GM12865 (cell line): Measurements from ENCODE around the gene SLC22A23.

Experiments
- DNase-seq: peaks from one replicate; pipeline ENCODE4 v3.0.0; 2010; ENCODE audit warnings: low read depth
- H3K4me3 ChIP-seq: 2 replicates; pipeline ENCODE4 v1.5.1; 2011; ENCODE audit warnings: mild to moderate bottlenecking, low read depth, low read length, control low read depth
- TF ChIP-seq, protein P1 (sequence below): IDR thresholded peaks from 2 replicates; pipeline ENCODE4 v1.5.1; 2011; ENCODE audit warnings: low read length, control low read depth, low read depth, inconsistent platforms; ENCODE audit not compliant: insufficient read depth; ENCODE audit errors: missing control alignments

SLC22A23 gene

DNA sequence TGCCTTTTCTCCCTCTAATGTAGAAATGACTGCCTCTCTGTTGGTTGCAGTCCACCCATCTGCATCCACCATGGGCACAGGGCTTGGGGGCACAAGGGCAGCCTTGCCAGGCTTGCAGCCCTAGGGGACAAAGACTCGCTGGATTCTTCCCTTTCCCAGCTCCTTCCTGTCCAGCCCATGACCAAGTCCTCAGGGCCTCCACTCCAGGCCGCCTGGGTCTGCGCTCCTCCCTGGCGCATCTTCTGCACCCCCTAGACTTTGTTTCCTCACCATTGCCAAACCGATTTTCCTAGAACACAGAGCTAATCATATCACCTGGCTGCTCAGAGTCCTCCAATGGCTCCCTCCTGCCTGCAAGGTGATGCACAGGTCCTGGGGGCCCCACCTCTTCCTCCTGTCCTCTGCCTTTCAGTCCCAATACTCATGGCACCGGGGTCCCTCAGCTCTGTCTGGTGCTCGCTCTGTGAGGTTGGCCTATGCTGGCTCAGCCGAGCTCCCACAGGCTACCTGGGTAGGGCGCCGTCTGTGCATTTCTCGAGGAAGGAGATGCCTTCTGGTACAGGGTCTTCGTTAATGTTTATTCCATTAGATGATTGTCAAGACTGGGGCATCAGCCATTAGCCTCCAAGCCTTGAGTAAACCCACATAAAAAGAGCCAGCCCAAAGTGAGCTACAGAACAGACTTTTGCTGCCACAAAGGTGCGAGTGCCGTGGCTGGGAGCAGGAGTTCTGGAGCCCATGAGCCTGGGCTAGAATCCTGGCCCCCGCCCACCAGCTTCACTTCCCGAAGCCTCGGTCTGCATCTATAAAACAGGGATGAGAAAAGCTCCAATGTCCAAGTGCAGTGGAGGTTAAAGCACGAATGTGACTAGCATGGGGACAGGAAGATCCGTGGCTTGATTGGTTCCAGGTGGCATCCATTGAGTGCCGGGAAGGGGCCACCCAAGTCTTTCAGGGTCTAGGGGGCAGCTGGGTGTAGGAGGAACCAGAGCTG is 180.4 kb downstream of the SLC22A23 start:
- H3K4me3 ChIP-seq = no peak overlapping the region
- DNase-seq = no peak
- TF ChIP-seq, protein P1, sequence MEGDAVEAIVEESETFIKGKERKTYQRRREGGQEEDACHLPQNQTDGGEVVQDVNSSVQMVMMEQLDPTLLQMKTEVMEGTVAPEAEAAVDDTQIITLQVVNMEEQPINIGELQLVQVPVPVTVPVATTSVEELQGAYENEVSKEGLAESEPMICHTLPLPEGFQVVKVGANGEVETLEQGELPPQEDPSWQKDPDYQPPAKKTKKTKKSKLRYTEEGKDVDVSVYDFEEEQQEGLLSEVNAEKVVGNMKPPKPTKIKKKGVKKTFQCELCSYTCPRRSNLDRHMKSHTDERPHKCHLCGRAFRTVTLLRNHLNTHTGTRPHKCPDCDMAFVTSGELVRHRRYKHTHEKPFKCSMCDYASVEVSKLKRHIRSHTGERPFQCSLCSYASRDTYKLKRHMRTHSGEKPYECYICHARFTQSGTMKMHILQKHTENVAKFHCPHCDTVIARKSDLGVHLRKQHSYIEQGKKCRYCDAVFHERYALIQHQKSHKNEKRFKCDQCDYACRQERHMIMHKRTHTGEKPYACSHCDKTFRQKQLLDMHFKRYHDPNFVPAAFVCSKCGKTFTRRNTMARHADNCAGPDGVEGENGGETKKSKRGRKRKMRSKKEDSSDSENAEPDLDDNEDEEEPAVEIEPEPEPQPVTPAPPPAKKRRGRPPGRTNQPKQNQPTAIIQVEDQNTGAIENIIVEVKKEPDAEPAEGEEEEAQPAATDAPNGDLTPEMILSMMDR = no peak

GRCh38 chr6:3273707-3274521 is 182.9 kb downstream of the SLC22A23 start:
- TF ChIP-seq, protein P1 = no peak
- H3K4me3 ChIP-seq = no peak overlapping the region
- peak; percentile 24 for DNase-seq

DNA sequence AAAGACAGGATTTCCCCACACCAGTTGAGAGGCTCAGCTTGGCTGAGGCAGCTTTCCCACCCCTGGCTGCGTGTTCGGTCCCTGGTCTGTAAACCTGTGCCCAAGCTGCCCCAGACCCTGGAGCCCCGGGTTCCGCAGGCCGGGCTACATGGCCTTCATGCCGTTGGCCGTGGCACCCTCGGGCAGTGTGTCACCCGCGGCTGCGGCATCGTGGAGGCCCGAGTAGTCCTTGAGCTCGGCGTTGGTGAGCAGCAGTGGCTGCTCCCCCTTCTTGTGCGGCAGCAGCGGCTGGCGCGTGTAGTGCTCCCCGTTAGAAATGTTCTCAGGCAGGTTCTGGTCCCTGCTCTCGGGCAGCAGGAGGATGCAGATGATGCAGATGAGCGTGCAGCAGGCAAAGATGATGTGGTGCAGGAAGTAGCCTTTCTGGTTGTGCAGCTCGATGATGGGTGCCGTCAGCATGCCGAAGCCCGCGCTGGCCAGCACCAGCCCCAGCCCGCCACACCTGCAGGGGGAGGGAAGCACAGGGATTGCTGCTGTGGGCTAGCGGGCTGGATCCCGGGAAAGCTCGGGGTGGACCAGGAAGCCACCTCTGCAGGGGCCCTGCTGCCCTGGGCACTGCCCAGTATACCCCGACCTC is 183.8 kb downstream of the SLC22A23 start:
- no peak overlapping the region for H3K4me3 ChIP-seq
- TF ChIP-seq, protein P1 = no peak
- no peak for DNase-seq

DNA sequence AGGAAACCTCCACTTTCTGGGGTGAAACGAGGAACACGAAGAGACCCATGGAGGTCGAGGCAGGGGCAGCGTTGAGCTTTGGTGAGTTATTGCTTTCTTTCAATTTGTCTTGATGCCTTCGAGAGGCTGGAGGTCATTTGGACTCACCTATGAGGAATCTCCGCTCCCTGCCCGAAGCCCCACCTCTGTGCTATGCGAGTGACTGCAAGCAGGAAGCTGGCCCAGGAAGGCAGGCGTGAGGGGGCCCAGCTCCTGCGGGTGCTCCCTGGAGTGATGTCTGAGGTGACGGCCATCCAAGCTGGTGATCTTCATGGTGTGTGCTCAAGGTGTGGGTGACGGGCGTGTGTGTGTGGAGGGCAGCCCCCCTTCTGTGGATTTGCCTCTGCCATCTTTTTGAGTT is 185.1 kb downstream of the SLC22A23 start:
- TF ChIP-seq, protein P1 = no peak
- no peak overlapping the region for H3K4me3 ChIP-seq
- DNase-seq = no peak

- TF ChIP-seq, protein P1 = no peak
- DNase-seq = no peak
- H3K4me3 ChIP-seq = no peak overlapping the region
Observed at GRCh38 chr6:3270258-3270657, 186.6 kb downstream of the SLC22A23 start.

- TF ChIP-seq, protein P1 = no peak
- H3K4me3 ChIP-seq = no peak overlapping the region
- DNase-seq = no peak
Observed at GRCh38 chr6:3269281-3269975, 187.4 kb downstream of the SLC22A23 start.
